ENCODE measurements around the gene SNRNP35.
"Not testable (repeated sequence)": the region's sequence is repeated elsewhere in the genome, so short reads cannot be mapped to it uniquely, and the experiment has no call there.

SNRNP35 gene

DNA sequence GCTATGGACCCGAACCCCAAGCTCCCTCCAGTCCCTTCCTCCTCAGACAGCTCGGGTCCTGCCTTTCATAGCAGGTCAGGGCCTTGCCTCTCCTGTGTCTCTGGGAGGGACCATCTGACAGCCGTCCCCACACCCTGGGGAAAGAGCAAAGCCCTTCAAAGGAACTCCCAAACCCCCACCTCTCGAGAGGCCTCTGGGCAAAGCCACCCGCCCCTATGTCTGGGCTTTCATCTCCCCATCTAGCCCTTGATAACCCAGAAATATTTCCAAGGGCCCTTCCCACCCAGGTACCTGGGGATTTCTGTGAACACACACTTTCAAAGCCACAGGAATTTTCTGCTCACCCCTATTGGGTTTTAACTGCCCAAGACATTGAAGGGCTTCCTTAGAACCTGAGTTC, 32.1 kb downstream of the SNRNP35 start:
- in situ Hi-C loops (cut with HindIII; ENCODE audit: low pct_ligation_motif_present, low sequenced_read_pairs), result no loop called here
- DNase-seq, result no peak
- Histone ChIP-seq H3K27ac (no peak overlapping the region), H3K36me3 (replicated peaks) (no peaks in the 10 kb centered on the region), H3K4me3 (ENCODE audit: low read depth, low read length) (no peak overlapping the region), H3K27me3 (replicated peaks) (no peaks in the 10 kb centered on the region)
- TF ChIP-seq CTCF (IDR thresholded peaks at IDR 0.05; ENCODE audit: low read depth, low read length, missing control alignments), result no peak

DNA sequence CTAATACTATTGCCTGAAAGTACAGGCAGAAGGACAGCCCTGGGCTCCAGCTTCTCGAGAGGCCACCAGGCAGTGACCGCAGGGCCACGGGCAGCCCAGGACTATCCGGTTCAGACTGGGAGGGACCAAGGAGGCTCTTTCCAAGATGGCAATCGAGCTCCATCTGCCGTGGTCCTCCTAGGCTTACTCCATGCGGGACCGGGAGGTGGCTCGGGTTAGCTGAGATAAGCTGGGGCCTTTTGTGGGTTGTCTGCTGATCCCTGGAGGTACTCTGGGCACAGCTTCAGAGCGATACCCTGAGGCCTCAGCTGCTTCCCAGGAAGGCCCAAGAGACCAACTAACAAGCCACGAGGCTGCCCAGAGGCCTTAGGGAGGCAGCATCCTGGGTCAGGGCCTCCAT, 33.1 kb downstream of the SNRNP35 start:
- no peak for DNase-seq

DNA sequence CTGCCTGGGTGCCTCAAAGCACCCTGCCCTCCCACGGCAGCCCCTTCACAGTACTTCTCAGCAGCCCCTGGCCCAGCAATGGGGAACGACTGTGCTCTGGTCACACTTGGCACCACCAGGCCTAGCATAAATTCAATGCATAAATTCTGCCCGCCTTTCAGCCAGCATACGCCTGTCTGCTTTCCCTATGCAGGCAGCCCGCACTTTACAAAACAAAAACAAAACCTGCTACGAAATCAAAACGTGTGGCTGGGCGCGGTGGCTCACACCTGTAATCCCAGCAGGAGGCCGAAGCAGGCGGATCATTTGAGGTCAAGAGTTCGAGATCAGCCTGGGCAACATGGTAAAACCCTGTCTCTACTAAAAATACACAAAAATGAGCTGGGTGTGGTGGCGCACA, 33.5 kb downstream of the SNRNP35 start:
- no peaks in the 10 kb centered on the region for H3K27me3 ChIP-seq (replicated peaks)
- H3K4me3 ChIP-seq (ENCODE audit: low read depth, low read length), result no peak overlapping the region
- TF ChIP-seq CTCF (IDR thresholded peaks at IDR 0.05; ENCODE audit: low read depth, low read length, missing control alignments), result no peak
- H3K36me3 ChIP-seq (replicated peaks), result no peaks in the 10 kb centered on the region
- in situ Hi-C loops (cut with HindIII; ENCODE audit: low pct_ligation_motif_present, low sequenced_read_pairs), result no loop called here
- no peak for DNase-seq
- H3K27ac ChIP-seq, result no peak overlapping the region

More for the DNA sequence above, 33.1 kb downstream of the SNRNP35 start:
- Histone ChIP-seq H3K36me3 (replicated peaks) (no peaks in the 10 kb centered on the region), H3K4me3 (ENCODE audit: low read depth, low read length) (no peak overlapping the region), H3K27ac (no peak overlapping the region), H3K27me3 (replicated peaks) (no peaks in the 10 kb centered on the region)
- TF ChIP-seq CTCF (IDR thresholded peaks at IDR 0.05; ENCODE audit: low read depth, low read length, missing control alignments), result no peak
- in situ Hi-C loops (cut with HindIII; ENCODE audit: low pct_ligation_motif_present, low sequenced_read_pairs), result no loop called here

- H3K27me3 ChIP-seq (replicated peaks); in situ Hi-C loops (cut with HindIII; ENCODE audit: low pct_ligation_motif_present, low sequenced_read_pairs); H3K36me3 ChIP-seq (replicated peaks); H3K4me3 ChIP-seq (ENCODE audit: low read depth, low read length); H3K27ac ChIP-seq; DNase-seq: not testable (repeated sequence)
These were observed 34.5 kb downstream of the SNRNP35 start for GRCh38 chr12:123492339-123493039.

- H3K27me3 ChIP-seq (replicated peaks), result no peaks in the 10 kb centered on the region
- H3K4me3 ChIP-seq (ENCODE audit: low read depth, low read length), result no peak overlapping the region
- no peak for DNase-seq
- peaks cover 10% of the 10 kb centered on the region for H3K36me3 ChIP-seq (replicated peaks)
- TF ChIP-seq CTCF (IDR thresholded peaks at IDR 0.05; ENCODE audit: low read depth, low read length, missing control alignments), result no peak
- in situ Hi-C loops (cut with HindIII; ENCODE audit: low pct_ligation_motif_present, low sequenced_read_pairs), result no loop called here
- H3K27ac ChIP-seq, result no peak overlapping the region
These were observed 36.3 kb downstream of the SNRNP35 start for GRCh38 chr12:123494124-123494851.

GRCh38 chr12:123497065-123497464, 39.1 kb downstream of the SNRNP35 start:
- Histone ChIP-seq H3K4me3 (ENCODE audit: low read depth, low read length) (no peak overlapping the region), H3K27me3 (replicated peaks) (no peaks in the 10 kb centered on the region), H3K27ac (no peak overlapping the region), H3K36me3 (replicated peaks) (peaks cover 10% of the 10 kb centered on the region)
- in situ Hi-C loops (cut with HindIII; ENCODE audit: low pct_ligation_motif_present, low sequenced_read_pairs), result no loop called here
- no peak for DNase-seq
- TF ChIP-seq CTCF (IDR thresholded peaks at IDR 0.05; ENCODE audit: low read depth, low read length, missing control alignments), result no peak
